Muscle layer of colon (tissue), 2 donors: ENCODE data around the gene RAB11B.
A peak's percentile ranks its signal among the peaks of the same experiment; 100 is the strongest.

Source experiments
- H3K27ac ChIP-seq: one replicate; pipeline ENCODE4 v1.7.0; 2013; ENCODE audit warnings: low read depth, mild to moderate bottlenecking, low read length, moderate library complexity
- H3K27me3 ChIP-seq, 2 donors: one replicate each; pipeline ENCODE4 v1.7.0; 2013; ENCODE audit warnings: low read length in 2 of 2, mild to moderate bottlenecking in 2 of 2; ENCODE audit not compliant: insufficient read depth in 2 of 2, control insufficient read depth in 1 of 2
- H3K36me3 ChIP-seq: one replicate; pipeline ENCODE4 v1.7.0; 2013; ENCODE audit warnings: mild to moderate bottlenecking, low read length; ENCODE audit not compliant: insufficient read depth
- H3K4me1 ChIP-seq: one replicate; pipeline ENCODE4 v1.7.0; 2013; ENCODE audit warnings: mild to moderate bottlenecking, low read length; ENCODE audit not compliant: insufficient read depth
- H3K4me3 ChIP-seq, 2 donors: one replicate each; pipeline ENCODE4 v1.7.0; 2013; ENCODE audit warnings: low read length in 2 of 2, low read depth in 1 of 2, mild to moderate bottlenecking in 1 of 2, moderate library complexity in 1 of 2
- H3K9ac ChIP-seq: one replicate; pipeline ENCODE4 v1.7.0; 2013; ENCODE audit warnings: low read length
- H3K9me3 ChIP-seq: one replicate; pipeline ENCODE4 v1.7.0; 2013; ENCODE audit warnings: mild to moderate bottlenecking, low read length
- donor health status: abdominal sarcoma.
- donor health status: Adenocarcinoma of cecum.

The RAB11B gene

GRCh38 chr19:8445488-8446001, 55.4 kb downstream of the RAB11B start:
- Histone ChIP-seq H3K36me3 (peaks cover 15% of the 10 kb centered on the region), H3K9ac (peak overlapping the region; percentile 54), H3K27me3 (no peaks in the 10 kb centered on the region), H3K9me3 (no peaks in the 10 kb centered on the region), H3K27ac (peak overlapping the region; percentile 95), H3K4me1 (peaks cover 38% of the 10 kb centered on the region), H3K4me3 (peak overlapping the region; percentile 62 to 96)

- no peaks in the 10 kb centered on the region for H3K27me3 ChIP-seq
- peak overlapping the region; percentile 54 for H3K9ac ChIP-seq
- H3K27ac ChIP-seq, result peak overlapping the region; percentile 95
- peaks cover 15% of the 10 kb centered on the region for H3K36me3 ChIP-seq
- H3K4me1 ChIP-seq, result peaks cover 38% of the 10 kb centered on the region
- H3K9me3 ChIP-seq, result no peaks in the 10 kb centered on the region
- H3K4me3 ChIP-seq, result peak overlapping the region; percentile 62 to 96
These were observed 56.0 kb downstream of the RAB11B start for GRCh38 chr19:8446061-8446709.

GRCh38 chr19:8449830-8450229, 59.7 kb downstream of the RAB11B start:
- no peaks in the 10 kb centered on the region for H3K9me3 ChIP-seq
- H3K4me1 ChIP-seq, result peaks cover 65% of the 10 kb centered on the region
- no peak overlapping the region for H3K27ac ChIP-seq
- H3K4me3 ChIP-seq, result no peak overlapping the region
- no peak overlapping the region for H3K9ac ChIP-seq
- H3K36me3 ChIP-seq, result peaks cover 20% of the 10 kb centered on the region
- no peaks in the 10 kb centered on the region for H3K27me3 ChIP-seq

DNA sequence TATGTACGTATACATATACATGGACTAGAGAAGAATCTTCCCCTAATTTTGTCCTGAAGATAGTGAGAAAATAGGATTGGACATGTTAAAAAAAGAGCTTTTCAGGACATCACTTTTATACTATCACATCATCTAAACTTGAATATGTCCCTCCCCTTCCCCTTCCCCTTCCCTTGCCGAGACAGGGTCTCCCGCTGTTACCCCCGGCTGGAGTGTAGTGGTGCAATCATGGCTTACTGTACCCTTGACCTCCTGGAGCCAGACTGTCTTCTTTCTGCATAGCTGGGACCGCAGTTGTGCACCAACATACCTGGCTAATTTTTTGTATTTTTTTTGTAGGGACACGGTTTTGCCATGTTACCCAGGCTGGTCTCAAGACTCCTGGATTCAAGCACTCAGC, 61.2 kb downstream of the RAB11B start:
- Histone ChIP-seq H3K36me3 (peaks cover 28% of the 10 kb centered on the region), H3K9ac (no peak overlapping the region), H3K27ac (no peak overlapping the region), H3K27me3 (no peaks in the 10 kb centered on the region), H3K9me3 (no peaks in the 10 kb centered on the region), H3K4me3 (no peak overlapping the region), H3K4me1 (peaks cover 67% of the 10 kb centered on the region)

GRCh38 chr19:8451885-8452284, 61.7 kb downstream of the RAB11B start:
- H3K9me3 ChIP-seq, result no peaks in the 10 kb centered on the region
- H3K36me3 ChIP-seq, result peaks cover 28% of the 10 kb centered on the region
- peaks cover 67% of the 10 kb centered on the region for H3K4me1 ChIP-seq
- no peak overlapping the region for H3K4me3 ChIP-seq
- no peak overlapping the region for H3K9ac ChIP-seq
- H3K27ac ChIP-seq, result no peak overlapping the region
- H3K27me3 ChIP-seq, result no peaks in the 10 kb centered on the region

DNA sequence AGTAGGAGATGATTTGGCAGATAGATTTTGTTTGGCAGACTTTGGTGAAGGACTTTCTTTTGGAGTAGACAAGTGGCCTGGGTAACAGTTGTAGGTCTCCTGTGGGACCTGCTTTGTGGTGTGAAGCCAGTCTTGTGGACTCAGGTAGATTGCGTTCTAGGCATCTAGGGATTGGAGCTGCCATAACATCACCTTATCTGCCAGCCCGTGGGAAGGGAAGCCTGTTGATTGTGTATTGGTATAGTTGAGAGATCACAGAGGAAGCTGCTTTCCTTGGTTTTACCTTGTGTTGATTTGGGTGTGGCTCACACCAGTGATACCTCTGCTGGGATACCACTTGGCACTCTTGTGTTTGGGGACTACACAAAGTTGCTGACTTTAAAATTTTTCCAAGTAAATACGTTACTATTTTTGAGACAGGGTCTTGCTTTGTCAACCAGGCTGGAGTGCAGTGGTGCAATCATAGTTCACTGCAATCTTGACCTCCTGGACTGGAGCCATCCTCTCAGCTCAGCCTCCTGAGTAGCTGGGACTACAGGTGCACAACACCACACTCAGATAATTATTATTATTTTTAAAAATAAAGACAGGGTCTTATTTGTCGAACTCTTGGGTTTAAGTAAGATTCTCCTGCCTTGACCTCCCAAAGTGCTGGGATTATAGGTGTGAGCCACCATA, 62.4 kb downstream of the RAB11B start:
- Histone ChIP-seq H3K27ac (no peak overlapping the region), H3K4me3 (no peak overlapping the region), H3K9ac (no peak overlapping the region), H3K27me3 (no peaks in the 10 kb centered on the region), H3K9me3 (no peaks in the 10 kb centered on the region), H3K4me1 (peaks cover 67% of the 10 kb centered on the region), H3K36me3 (peaks cover 22% of the 10 kb centered on the region)

DNA sequence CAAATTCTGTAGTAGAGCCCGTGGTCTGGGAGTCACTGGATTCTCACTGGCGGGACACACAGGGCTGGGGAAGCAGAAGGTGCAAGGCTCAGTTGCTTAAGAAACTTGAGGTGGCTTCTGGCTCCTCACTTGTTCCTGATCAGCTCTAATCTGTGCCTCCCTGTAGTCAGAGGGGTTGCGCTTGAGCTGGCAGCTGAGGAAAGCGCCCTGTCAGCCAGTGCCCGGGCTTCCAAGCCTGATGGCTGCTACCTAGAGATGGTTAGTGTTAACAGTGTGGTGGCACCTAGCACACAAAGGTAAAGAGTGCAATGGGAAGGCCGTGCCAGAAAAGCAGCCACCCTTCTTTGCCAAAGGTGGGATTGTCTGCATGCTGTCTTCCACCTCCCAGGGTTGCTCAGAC, 63.5 kb downstream of the RAB11B start:
- H3K4me3 ChIP-seq, result no peak overlapping the region
- H3K9me3 ChIP-seq, result no peaks in the 10 kb centered on the region
- peaks cover 71% of the 10 kb centered on the region for H3K4me1 ChIP-seq
- H3K27ac ChIP-seq, result no peak overlapping the region
- no peak overlapping the region for H3K9ac ChIP-seq
- H3K27me3 ChIP-seq, result no peaks in the 10 kb centered on the region
- peaks cover 22% of the 10 kb centered on the region for H3K36me3 ChIP-seq
